B cell (primary cell): ENCODE measurements around the gene CETN3. TPM values are rescaled to one million over a fixed set of nuclear protein-coding genes. Genes with fewer than 3 reads are reported as not detected.

Experiments used
- ATAC-seq: fragments of 200-7000 bp; cut with Tn5 transposase; one replicate; pipeline ENCODE4 v1.10.0; 2021; ENCODE audit warnings: low read depth, mild to moderate bottlenecking, moderate number of reproducible peaks, moderate library complexity
- CTCF ChIA-PET: fragments of 350-600 bp; sonication (Branson Sonifier 250); formaldehyde crosslinking; loops from one replicate; lab custom pipeline; 2021; ENCODE audit warnings: antibody characterized with exemption, inconsistent platforms; lab: Charles Lee
- POLR2A ChIA-PET: fragments of 350-600 bp; sonication (Branson Sonifier 250); formaldehyde crosslinking; loops from one replicate; lab custom pipeline; 2021; ENCODE audit warnings: antibody characterized with exemption; lab: Charles Lee
- DNase-seq: peaks from one replicate; pipeline ENCODE4 v3.0.0; 2013
- H2AFZ ChIP-seq: 2 replicates; pipeline ENCODE4 v1.6.1; 2012; ENCODE audit warnings: mild to moderate bottlenecking, low read depth, low read length; ENCODE audit not compliant: insufficient read depth, poor library complexity, severe bottlenecking
- H3K27ac ChIP-seq, 2 donors: 1 replicate in 1 of 2; 2 replicates in 1 of 2; pipeline ENCODE4 v1.5.1; 2012 to 2013; ENCODE audit warnings: low read length in 2 of 2, mild to moderate bottlenecking in 2 of 2, moderate library complexity in 1 of 2
- H3K27me3 ChIP-seq, 4 experiments: fragments of 200-600 bp in 1 of 4; sonication (generic) in 1 of 4; replicated peaks in 1 of 4; 1 replicate in 2 of 4; 2 replicates in 2 of 4; pipeline versions ENCODE4 v1.6.1 to v1.7.0; 2013 to 2016; ENCODE audit warnings: low read length in 3 of 4, mild to moderate bottlenecking in 2 of 4, mixed read lengths in 1 of 4, moderate library complexity in 1 of 4; ENCODE audit not compliant: insufficient read depth in 4 of 4, control insufficient read depth in 3 of 4; ENCODE audit errors: control extremely low read depth in 1 of 4
- H3K36me3 ChIP-seq, 2 experiments: replicated peaks in 1 of 2; 1 replicate in 1 of 2; 2 replicates in 1 of 2; pipeline versions ENCODE4 v1.6.1 to v1.7.1; 2013; ENCODE audit warnings: low read length in 1 of 2; ENCODE audit not compliant: insufficient read depth in 2 of 2, control insufficient read depth in 1 of 2; ENCODE audit errors: control extremely low read depth in 1 of 2, extremely low read depth in 1 of 2
- H3K4me1 ChIP-seq, 2 donors: fragments of 200-600 bp in 1 of 2; sonication (generic) in 1 of 2; 1 replicate in 1 of 2; 2 replicates in 1 of 2; pipeline versions ENCODE4 v1.5.1 to v1.6.1; 2013 to 2017; ENCODE audit warnings: low read length in 2 of 2; ENCODE audit not compliant: control insufficient read depth in 2 of 2, insufficient read depth in 2 of 2
- H3K4me2 ChIP-seq: replicated peaks from 2 replicates; pipeline ENCODE3; 2012; ENCODE audit warnings: mild to moderate bottlenecking, low read depth, low read length; ENCODE audit not compliant: poor library complexity, severe bottlenecking
- H3K4me3 ChIP-seq, 5 experiments: fragments of 200-600 bp in 1 of 5; sonication (generic) in 1 of 5; 1 replicate in 3 of 5; 2 replicates in 2 of 5; pipeline versions ENCODE4 v1.5.1 to v1.7.0; 2011 to 2016; ENCODE audit warnings: low read length in 4 of 5, mild to moderate bottlenecking in 4 of 5, low read depth in 2 of 5, control low read depth in 1 of 5, moderate library complexity in 1 of 5; ENCODE audit not compliant: insufficient read depth in 1 of 5; ENCODE audit errors: control extremely low read depth in 1 of 5, extremely low read depth in 1 of 5
- H3K79me2 ChIP-seq: fragments of 200-600 bp; sonication (generic); one replicate; pipeline ENCODE4 v1.6.0; 2016; ENCODE audit warnings: low read length; ENCODE audit not compliant: control insufficient read depth, insufficient read depth
- H3K9ac ChIP-seq: fragments of 200-600 bp; sonication (generic); 2 replicates; pipeline ENCODE4 v1.6.1; 2017; ENCODE audit warnings: mild to moderate bottlenecking, low read length, moderate library complexity
- H3K9me3 ChIP-seq, 3 donors: one replicate each; pipeline versions ENCODE4 v1.6.1 to v1.7.1; 2013; ENCODE audit warnings: low read length in 2 of 3; ENCODE audit not compliant: control insufficient read depth in 2 of 3, insufficient read depth in 1 of 3; ENCODE audit errors: control extremely low read depth in 1 of 3
- H4K20me1 ChIP-seq: 2 replicates; pipeline ENCODE4 v1.6.0; 2012; ENCODE audit warnings: mild to moderate bottlenecking, low read length; ENCODE audit not compliant: insufficient read depth, control insufficient read depth, poor library complexity, severe bottlenecking
- H3K27ac Mint-ChIP-seq: one replicate; pipeline ENCODE4 v1.8.0; 2021; ENCODE audit warnings: mixed read lengths
- H3K27me3 Mint-ChIP-seq: one replicate; pipeline ENCODE4 v1.8.0; 2021; ENCODE audit warnings: mixed read lengths
- H3K4me1 Mint-ChIP-seq: one replicate; pipeline ENCODE4 v1.8.0; 2021; ENCODE audit warnings: mixed read lengths
- H3K4me3 Mint-ChIP-seq: one replicate; pipeline ENCODE4 v1.8.0; 2021; ENCODE audit warnings: mixed read lengths
- H3K9me3 Mint-ChIP-seq: one replicate; pipeline ENCODE4 v1.8.0; 2022; ENCODE audit warnings: mixed read lengths; ENCODE audit not compliant: insufficient read depth
- EZH2 ChIP-seq: IDR thresholded peaks from 2 replicates; pipeline ENCODE4 v1.6.1; 2012; ENCODE audit warnings: borderline replicate concordance, low read depth, mild to moderate bottlenecking, moderate library complexity, low read length; ENCODE audit not compliant: insufficient read depth, poor library complexity, severe bottlenecking
- WGBS: methylation state at CpG from one replicate; pipeline ENCODE4 v1.1.5; 2013; ENCODE audit warnings: missing lambda C conversion rate; ENCODE audit not compliant: insufficient coverage; 5-methylcytosine and 5-hydroxymethylcytosine counted together
- intact Hi-C: fragments of 100-400 bp; cut with micrococcal nuclease; formaldehyde crosslinking; loops from one replicate; pipeline ENCODE4 v1.10.0; 2022
- polyA plus RNA-seq: library from polyadenylated mRNA; depleted of rRNA; stranded (reverse); fragments of >200 nt; gene quantifications from 2 replicates; pipeline ENCODE4 v1.2.3, GENCODE V29; 2012
- total RNA-seq, 2 donors: library from RNA; stranded (reverse); fragments of 120-200 nt in 1 of 2; gene quantifications; 1 replicate in 1 of 2; 2 replicates in 1 of 2; pipeline versions ENCODE4 v1.2.3 to v1.2.4, GENCODE V29; 2013 to 2022
- TF ChIP-seq, protein P1 (sequence below): fragments of 200-600 bp; IDR thresholded peaks from one replicate; pipeline ENCODE4 v1.8.0; 2022; ENCODE audit warnings: antibody characterized with exemption, mild to moderate bottlenecking

The CETN3 gene
- total and polyA plus RNA-seq, 2 donors (not counting 1 experiment from before 2014, with no cell fraction given): 1.5 to 18.0 TPM

DNA sequence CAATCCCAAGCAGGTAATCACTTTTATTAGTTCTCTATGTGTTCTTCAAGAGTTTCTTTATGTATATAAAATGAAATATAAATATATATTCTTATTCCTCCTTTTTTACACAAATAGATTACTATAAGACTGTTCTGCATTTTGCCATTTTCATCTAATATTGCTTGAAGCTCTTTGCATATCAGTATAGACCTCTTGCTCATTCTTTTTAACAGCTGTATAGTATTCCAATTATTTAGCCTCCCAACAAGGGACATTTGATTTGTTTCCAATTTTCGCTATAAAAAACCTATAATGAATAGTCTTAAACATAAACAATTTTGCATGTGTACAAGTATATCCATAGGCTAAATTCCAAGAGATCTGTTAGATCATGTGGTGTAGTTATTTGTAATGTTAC lies 25.2 kb downstream of the CETN3 start:
- ChIA-PET CTCF (no interaction called here), POLR2A (no interaction called here)
- Mint-ChIP-seq H3K27ac (no peak overlapping the region), H3K9me3 (no peaks in the 10 kb centered on the region), H3K4me1 (no peaks in the 10 kb centered on the region), H3K4me3 (no peak overlapping the region), H3K27me3 (peaks cover 7% of the 10 kb centered on the region)
- ATAC-seq (no peak), DNase-seq (no peak)
- Histone ChIP-seq H3K27me3 (peaks cover 0 to 3% (median 0%) of the 10 kb centered on the region in 4 experiments), H3K4me3 (no peak overlapping the region), H3K4me1 (no peaks in the 10 kb centered on the region), H3K36me3 (no peaks in the 10 kb centered on the region), H3K27ac (no peak overlapping the region), H3K4me2 (no peak overlapping the region), H3K79me2 (no peaks in the 10 kb centered on the region), H3K9me3 (no peaks in the 10 kb centered on the region), H2AFZ (no peak overlapping the region), H3K9ac (no peak overlapping the region), H4K20me1 (no peaks in the 10 kb centered on the region)
- intact Hi-C loops: no loop called here
- TF ChIP-seq, protein P1, sequence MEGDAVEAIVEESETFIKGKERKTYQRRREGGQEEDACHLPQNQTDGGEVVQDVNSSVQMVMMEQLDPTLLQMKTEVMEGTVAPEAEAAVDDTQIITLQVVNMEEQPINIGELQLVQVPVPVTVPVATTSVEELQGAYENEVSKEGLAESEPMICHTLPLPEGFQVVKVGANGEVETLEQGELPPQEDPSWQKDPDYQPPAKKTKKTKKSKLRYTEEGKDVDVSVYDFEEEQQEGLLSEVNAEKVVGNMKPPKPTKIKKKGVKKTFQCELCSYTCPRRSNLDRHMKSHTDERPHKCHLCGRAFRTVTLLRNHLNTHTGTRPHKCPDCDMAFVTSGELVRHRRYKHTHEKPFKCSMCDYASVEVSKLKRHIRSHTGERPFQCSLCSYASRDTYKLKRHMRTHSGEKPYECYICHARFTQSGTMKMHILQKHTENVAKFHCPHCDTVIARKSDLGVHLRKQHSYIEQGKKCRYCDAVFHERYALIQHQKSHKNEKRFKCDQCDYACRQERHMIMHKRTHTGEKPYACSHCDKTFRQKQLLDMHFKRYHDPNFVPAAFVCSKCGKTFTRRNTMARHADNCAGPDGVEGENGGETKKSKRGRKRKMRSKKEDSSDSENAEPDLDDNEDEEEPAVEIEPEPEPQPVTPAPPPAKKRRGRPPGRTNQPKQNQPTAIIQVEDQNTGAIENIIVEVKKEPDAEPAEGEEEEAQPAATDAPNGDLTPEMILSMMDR: no peak
- TF ChIP-seq EZH2: no peak
- WGBS: no CpG with 5 or more reads among the region's 1 CpG

GRCh38 chr5:90383903-90384302 lies 25.7 kb downstream of the CETN3 start:
- no peaks in the 10 kb centered on the region for H3K9me3 Mint-ChIP-seq
- no peaks in the 10 kb centered on the region for H3K9me3 ChIP-seq
- no peaks in the 10 kb centered on the region for H4K20me1 ChIP-seq
- H3K9ac ChIP-seq: no peak overlapping the region
- H3K27me3 ChIP-seq: peaks cover 0 to 3% (median 0%) of the 10 kb centered on the region in 4 experiments
- H3K27ac ChIP-seq: no peak overlapping the region
- no peak overlapping the region for H3K4me3 Mint-ChIP-seq
- no peaks in the 10 kb centered on the region for H3K79me2 ChIP-seq
- H3K4me1 Mint-ChIP-seq: no peaks in the 10 kb centered on the region
- H3K27ac Mint-ChIP-seq: no peak overlapping the region
- intact Hi-C loops: no loop called here
- DNase-seq (no peak), ATAC-seq (no peak)
- no peak for TF ChIP-seq EZH2
- TF ChIP-seq, protein P1: no peak
- no peak overlapping the region for H3K4me3 ChIP-seq
- peaks cover 7% of the 10 kb centered on the region for H3K27me3 Mint-ChIP-seq
- ChIA-PET POLR2A (no interaction called here), CTCF (no interaction called here)
- WGBS: no CpG with 5 or more reads among the region's 2 CpGs
- H2AFZ ChIP-seq: no peak overlapping the region
- no peaks in the 10 kb centered on the region for H3K36me3 ChIP-seq
- no peak overlapping the region for H3K4me2 ChIP-seq
- no peaks in the 10 kb centered on the region for H3K4me1 ChIP-seq
